Measurements from ENCODE around the gene FAM83E. TPM values are rescaled to one million over a fixed set of nuclear protein-coding genes. Genes with fewer than 3 reads are reported as not detected.

Gene FAM83E
- 6.6 and 8.7 TPM in 2 replicates for total RNA-seq (2013; cell fraction: nucleolus; rRNA removed)
- total RNA-seq (2014; rRNA removed) (0.44 and 1.6 TPM in 2 replicates), total RNA-seq (2014; rRNA removed; fragmentation: Illumina TruSeq; extraction: Trizol) (0.31 and 0.88 TPM in 2 replicates), total RNA-seq (2021) (1.3 and 2.5 TPM in 2 replicates), polyA plus RNA-seq (2011; rRNA removed) (0.10 and 0.29 TPM in 2 replicates), polyA plus RNA-seq (2014; fragmentation: Illumina TruSeq; extraction: Trizol) (not detected in 2 replicates), polyA plus RNA-seq (2014; fragmentation: Nextera tagmentation; extraction: Ambion mirVana) (not detected), polyA plus RNA-seq (2014; rRNA removed) (0.35 and 0.72 TPM in 2 replicates), polyA plus RNA-seq (2016; fragmentation: Nextera tagmentation; extraction: Ambion mirVana) (under 1 TPM in 1 of 2 experiments, not detected in 1; 0.14 TPM), polyA minus RNA-seq (2011; rRNA and poly(A)+ RNA removed) (0.44 and 1.8 TPM in 2 replicates), Bru-seq, nascent RNA (percentile 36 among the genes with signal in this experiment), BruChase-seq, experiment 1, labeled RNA remaining after a 6-hour chase (percentile 42 among the genes with signal in this experiment), BruChase-seq, experiment 2, labeled RNA remaining after a 2-hour chase (percentile 42 among the genes with signal in this experiment)
- polyA plus RNA-seq (2011; ENCODE audit: low read depth) = 0.13 TPM
- 0.33 and 0.53 TPM in 2 replicates for polyA plus RNA-seq (2011; cell fraction: cytosol; rRNA removed)
- 0.81 and 1.8 TPM in 2 replicates for polyA plus RNA-seq (2011; cell fraction: nucleus; rRNA removed)
- polyA plus RNA-seq (2012) = 0.13 and 0.24 TPM in 2 replicates
- not detected in 2 replicates for polyA minus RNA-seq (2011; cell fraction: cytosol; rRNA and poly(A)+ RNA removed)
- 5.2 and 9.2 TPM in 2 replicates for polyA minus RNA-seq (2011; cell fraction: nucleus; rRNA and poly(A)+ RNA removed)
- long read RNA-seq, experiment 1 = 0 reads
- long read RNA-seq, experiment 2 = 0 reads

- H3K36me3 ChIP-seq (ENCODE audit: control insufficient read depth in 2 of 2, insufficient read depth in 2 of 2, low read length in 1 of 2) = peaks cover 25 to 32% of the 10 kb centered on the region in 2 experiments
- no TSS peak for BruUV-seq (replicated peaks)
- no peak for FAIRE-seq
- no peak for ATAC-seq
- peaks cover 15% of the 10 kb centered on the region for H4K20me1 ChIP-seq (ENCODE audit: control insufficient read depth, insufficient read depth)
- CTCF ChIA-PET = interaction anchor here (0.5 kb wide), 1 partner anchor 29 kb away, joined by 3 read pairs; no protein-coding TSS in a partner anchor
- WGBS (ENCODE audit: insufficient coverage, insufficient replicate concordance, low lambda C conversion rate, missing lambda C conversion rate) = 56% methylated on average over 31 of the region's 31 CpGs
- H3K9ac ChIP-seq (ENCODE audit: control insufficient read depth, insufficient read depth, low read length) = no peak within 1 kb of the TSS
- H2AFZ ChIP-seq (ENCODE audit: control insufficient read depth, low read depth, low read length) = no peak within 1 kb of the TSS
- RAD21 ChIA-PET (ENCODE audit: unreplicated experiment) = no interaction called here
- TF ChIP-seq ZNF24 (IDR thresholded peaks at IDR 0.05) = no peak
- no peak for TF ChIP-seq CHD2 (IDR thresholded peaks at IDR 0.05; ENCODE audit: borderline replicate concordance, low read depth, low read length)
- TF ChIP-seq PBX3 (IDR thresholded peaks at IDR 0.05; ENCODE audit: insufficient replicate concordance, low read depth, low read length) = peak; percentile 34
- TF ChIP-seq KAT2A (conservative IDR thresholded peaks at IDR 0.05; ENCODE audit: control insufficient read depth, low read depth, low read length) = no peak
- peak; percentile 64 for TF ChIP-seq PML (IDR thresholded peaks at IDR 0.05; ENCODE audit: low read length)
- peak; percentile 67 for TF ChIP-seq ZBED1 (IDR thresholded peaks at IDR 0.05; ENCODE audit: borderline replicate concordance)
- TF ChIP-seq POLR2AphosphoS2 (IDR thresholded peaks at IDR 0.05; ENCODE audit: low read depth, low read length) = peak; percentile 76
- peak; percentile 55; the same call in 1 of the 2 replicates for TF ChIP-seq MTA3 (IDR thresholded peaks at IDR 0.05; ENCODE audit: borderline replicate concordance, low read length)
- TF ChIP-seq BACH1 (IDR thresholded peaks at IDR 0.05; ENCODE audit: borderline replicate concordance) = peak; percentile 79; the same call in 1 of the 2 replicates
- peak; percentile 9; the same call in 1 of the 2 replicates for TF ChIP-seq CREM (IDR thresholded peaks at IDR 0.05; ENCODE audit: low read depth)
- TF ChIP-seq PAX5 (IDR thresholded peaks at IDR 0.05; ENCODE audit: borderline replicate concordance, low read depth, low read length) = 0 out of 2 replicates have a peak, but pooled peaks have one; percentile 4
- TF ChIP-seq POLR2A (IDR thresholded peaks at IDR 0.05; ENCODE audit: low read depth, low read length) = peak; percentile 60
- TF ChIP-seq EP300 (IDR thresholded peaks at IDR 0.05; ENCODE audit: borderline replicate concordance in 1 of 2, control insufficient read depth in 1 of 2, low read depth in 2 of 2, low read length in 2 of 2) = no peak
- no peak for TF ChIP-seq SUPT20H (IDR thresholded peaks at IDR 0.05; ENCODE audit: borderline replicate concordance, control insufficient read depth, low read depth, low read length)
- TF ChIP-seq FOXM1 (IDR thresholded peaks at IDR 0.05; ENCODE audit: low read depth, low read length) = peak; percentile 17; the same call in 1 of the 2 replicates
- TF ChIP-seq ZZZ3 (IDR thresholded peaks at IDR 0.05; ENCODE audit: control insufficient read depth, insufficient read length, low read depth) = no peak
- peak; percentile 58 for TF ChIP-seq BCL3 (IDR thresholded peaks at IDR 0.05; ENCODE audit: borderline replicate concordance, insufficient read depth, low read depth, low read length, poor library complexity, severe bottlenecking)
- TF ChIP-seq CREB1 (IDR thresholded peaks at IDR 0.05; ENCODE audit: low read depth) = peak; percentile 20; the same call in 1 of the 2 replicates
- H3K9me3 ChIP-seq (replicated peaks; ENCODE audit: control insufficient read depth, insufficient read depth, low read length) = no peaks in the 10 kb centered on the region
- intact Hi-C loops (cut with micrococcal nuclease; ENCODE audit: unreplicated experiment) = no loop called here
- in situ Hi-C loops (cut with MboI) = no loop called here
- POLR2A ChIA-PET = interaction anchor here (1.0 kb wide), 1 partner anchor 40 kb away, joined by 4 read pairs; no protein-coding TSS in a partner anchor
- H3K4me3 ChIP-seq = no peak within 1 kb of the TSS
- H3K79me2 ChIP-seq (ENCODE audit: control insufficient read depth, insufficient read depth, low read length) = peaks cover 38% of the 10 kb centered on the region
- no peak within 1 kb of the TSS for H3K4me2 ChIP-seq (ENCODE audit: control insufficient read depth, insufficient read depth)
- SMC1A ChIA-PET (ENCODE audit: uncharacterized antibody, unreplicated experiment) = no interaction called here
- H3K4me1 ChIP-seq (ENCODE audit: control insufficient read depth, insufficient read depth, low read length) = peaks cover 8% of the 10 kb centered on the region; the same call in 1 of the 2 replicates
- no peak for DNase-seq (ENCODE audit: low read depth, low spot score)
- H3K27ac ChIP-seq (ENCODE audit: control insufficient read depth, insufficient read depth) = no peak within 1 kb of the TSS
- H3K27me3 ChIP-seq (replicated peaks in 1 of 2; ENCODE audit: control insufficient read depth in 2 of 2, insufficient read depth in 2 of 2, low read length in 1 of 2) = no peaks in the 10 kb centered on the region
These were observed at the start of gene FAM83E for GRCh38 chr19:48614436-48615230. Gene FAM83E (minus strand): TSS chr19:48615076. CDS start chr19:48613372, 1,704 bp downstream.

All from GM12878 (cell line).